ENCODE measurements around the gene IFI6. TPM values are rescaled to one million over a fixed set of nuclear protein-coding genes. Genes with fewer than 3 reads are reported as not detected.

IFI6 gene
- total RNA-seq, 1 experiment from 2014 or later = 14.8 TPM

- TF ChIP-seq ZBTB33 (IDR thresholded peaks at IDR 0.05; ENCODE audit: extremely low read depth, insufficient replicate concordance, low read length) = no peak
These were observed 18.2 kb upstream of the IFI6 start (continued) for GRCh38 chr1:27690183-27690582.

GRCh38 chr1:27689423-27690173 is 17.6 kb upstream of the IFI6 start:
- H3K4me3 ChIP-seq (replicated peaks in 1 of 2; ENCODE audit: low read depth in 1 of 2, low read length in 2 of 2) = no peak overlapping the region
- H3K9me3 ChIP-seq (ENCODE audit: control insufficient read depth in 1 of 2, insufficient read depth in 1 of 2, low read depth in 1 of 2, low read length in 2 of 2) = no peaks in the 10 kb centered on the region
- ChIA-PET CTCF (interaction anchor here (2.1 kb wide), 1 partner anchor 20 kb away, joined by 7 read pairs; no protein-coding TSS in a partner anchor), RAD21 (ENCODE audit: low non-redundant PET in 1 of 2, low total read pairs in 2 of 2, uncharacterized antibody in 2 of 2, unreplicated experiment in 2 of 2) (no interaction called here), POLR2A (no interaction called here)
- DNase-seq (ENCODE audit: low read depth, low spot score) (no peak), ATAC-seq (no peak)
- intact Hi-C loops (cut with micrococcal nuclease) = no loop called here
- no peak overlapping the region for H3K4me2 ChIP-seq (ENCODE audit: low read length)
- no peak for TF ChIP-seq SP1 (IDR thresholded peaks at IDR 0.05; ENCODE audit: low read depth)
- TF ChIP-seq FOSL1 (IDR thresholded peaks at IDR 0.05; ENCODE audit: low read depth) = no peak
- no peak for TF ChIP-seq ZNF274 (IDR thresholded peaks at IDR 0.05; ENCODE audit: low read depth, low read length)
- no peak for TF ChIP-seq ATF3 (IDR thresholded peaks at IDR 0.05)
- TF ChIP-seq YY1 (IDR thresholded peaks at IDR 0.05; ENCODE audit: extremely low read depth, insufficient replicate concordance, low read depth, low read length) = no peak
- no peak for TF ChIP-seq MAX (IDR thresholded peaks at IDR 0.05)
- TF ChIP-seq SRF (IDR thresholded peaks at IDR 0.05; ENCODE audit: low read depth) = no peak
- no peak for TF ChIP-seq POLR2AphosphoS5 (IDR thresholded peaks at IDR 0.05; ENCODE audit: low read depth, low read length)
- H3K27ac ChIP-seq (ENCODE audit: low read depth, low read length) = no peak overlapping the region
- H2AFZ ChIP-seq (ENCODE audit: low read depth, low read length, poor library complexity, severe bottlenecking) = no peak overlapping the region
- H3K27me3 ChIP-seq (ENCODE audit: insufficient read depth, low read length) = no peaks in the 10 kb centered on the region
- H4K20me1 ChIP-seq (ENCODE audit: insufficient read depth) = no peaks in the 10 kb centered on the region
- no peaks in the 10 kb centered on the region for H3K79me2 ChIP-seq (ENCODE audit: insufficient read depth, low read length)
- no peaks in the 10 kb centered on the region for H3K36me3 ChIP-seq (ENCODE audit: control insufficient read depth in 1 of 2, insufficient read depth in 2 of 2, low read length in 2 of 2)
- no peak overlapping the region for H3K9ac ChIP-seq (ENCODE audit: low read length)
- H3K9me2 ChIP-seq (ENCODE audit: insufficient read depth) = no peaks in the 10 kb centered on the region
- BruUV-seq (replicated peaks) = no TSS peak
- H3K4me1 ChIP-seq (ENCODE audit: control insufficient read depth in 1 of 2, insufficient read depth in 2 of 2, low read length in 2 of 2) = peaks cover 7 to 14% of the 10 kb centered on the region in 2 experiments; a peak in 3 of 4 replicates

All from HCT116 (cell line).